SK-MEL-5 (cell line): ENCODE measurements around the gene NTSR1. TPM values are rescaled to one million over a fixed set of nuclear protein-coding genes. Genes with fewer than 3 reads are reported as not detected.

Experiments used
- DNase-seq: peaks from one replicate; pipeline ENCODE4 v3.0.0-alpha.2; 2016; ENCODE audit warnings: low read depth, low spot score
- in situ Hi-C: cut with HindIII; loops from 2 replicates; pipeline ENCODE4 v1.10.0; 2016; ENCODE audit warnings: low sequenced_read_pairs, high pct_unique_total_duplicates, low pct_unique_long_range_greater_than_20kb
- total RNA-seq: library from RNA; depleted of rRNA; stranded (reverse); fragments of >200 nt; shearing (Covaris generic); gene quantifications from 2 replicates; pipeline ENCODE4 v1.2.3, GENCODE V29; 2014

The NTSR1 gene
- total RNA-seq, 1 experiment from 2014 or later, result not detected

DNA sequence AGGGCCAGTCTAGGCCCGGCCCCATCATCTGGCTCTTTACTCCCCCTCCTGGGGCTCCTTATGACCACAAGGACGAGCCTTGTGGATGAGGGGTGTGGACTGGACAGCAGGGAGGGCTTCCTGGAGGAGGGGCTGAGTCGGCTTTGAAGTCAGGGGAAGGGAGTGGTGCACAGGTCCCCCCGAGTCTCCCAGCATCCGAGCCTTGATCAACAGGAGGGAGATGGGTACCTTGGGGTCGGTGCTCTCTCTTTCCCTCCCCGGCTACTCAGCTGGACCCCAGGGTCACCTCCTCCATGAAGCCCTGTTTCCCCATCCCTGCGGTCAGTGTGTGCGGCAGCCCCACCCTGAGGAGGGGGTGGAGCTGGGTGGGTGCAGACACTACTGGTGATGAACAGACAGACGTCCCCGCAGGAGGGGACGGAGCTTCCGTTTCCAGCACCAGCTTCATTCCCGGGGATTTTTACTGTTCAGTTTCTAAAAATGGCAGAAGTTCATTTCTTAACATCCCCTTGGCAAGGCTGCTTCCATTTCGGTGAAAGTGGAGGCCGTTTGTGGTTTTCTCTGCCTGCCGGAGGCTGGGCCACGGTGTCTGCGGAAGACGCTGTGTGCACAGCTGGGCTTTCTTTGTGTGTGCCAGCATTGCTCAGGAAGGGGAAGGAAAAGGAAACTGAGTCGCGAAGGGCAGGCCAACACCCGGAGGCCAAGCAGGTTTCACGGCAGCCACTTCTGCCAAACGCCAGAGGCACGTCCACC lies 19.6 kb downstream of the NTSR1 start:
- in situ Hi-C loops, result no loop called here
- no peak for DNase-seq

DNA sequence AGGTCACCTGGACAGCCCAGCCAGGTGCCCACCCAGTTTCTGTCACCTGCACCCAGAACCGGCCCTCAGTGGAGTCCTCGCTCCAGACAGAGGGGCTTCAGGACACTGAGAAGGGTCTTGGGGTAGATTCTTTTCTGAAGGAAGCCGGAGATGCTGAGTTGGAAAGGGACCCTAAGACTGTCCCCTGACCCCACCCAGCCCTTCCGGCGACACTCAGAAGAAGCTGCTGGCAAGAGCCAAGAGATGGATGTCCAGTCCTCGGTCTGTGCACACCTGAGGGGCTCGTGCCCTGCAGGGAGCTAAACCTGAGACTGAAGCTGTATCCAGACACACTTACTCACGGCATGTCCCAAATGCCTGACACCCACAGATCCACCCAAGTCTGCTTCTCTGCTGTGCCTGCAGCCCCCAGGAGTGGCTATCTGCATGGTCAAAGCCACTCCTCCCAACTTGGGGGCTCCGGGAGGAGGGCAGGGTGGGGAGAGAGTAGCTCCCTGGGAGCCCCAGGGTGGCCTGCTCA lies 20.2 kb downstream of the NTSR1 start:
- DNase-seq, result no peak
- in situ Hi-C loops, result no loop called here

GRCh38 chr20:62730481-62730880 lies 21.8 kb downstream of the NTSR1 start:
- in situ Hi-C loops, result no loop called here

DNA sequence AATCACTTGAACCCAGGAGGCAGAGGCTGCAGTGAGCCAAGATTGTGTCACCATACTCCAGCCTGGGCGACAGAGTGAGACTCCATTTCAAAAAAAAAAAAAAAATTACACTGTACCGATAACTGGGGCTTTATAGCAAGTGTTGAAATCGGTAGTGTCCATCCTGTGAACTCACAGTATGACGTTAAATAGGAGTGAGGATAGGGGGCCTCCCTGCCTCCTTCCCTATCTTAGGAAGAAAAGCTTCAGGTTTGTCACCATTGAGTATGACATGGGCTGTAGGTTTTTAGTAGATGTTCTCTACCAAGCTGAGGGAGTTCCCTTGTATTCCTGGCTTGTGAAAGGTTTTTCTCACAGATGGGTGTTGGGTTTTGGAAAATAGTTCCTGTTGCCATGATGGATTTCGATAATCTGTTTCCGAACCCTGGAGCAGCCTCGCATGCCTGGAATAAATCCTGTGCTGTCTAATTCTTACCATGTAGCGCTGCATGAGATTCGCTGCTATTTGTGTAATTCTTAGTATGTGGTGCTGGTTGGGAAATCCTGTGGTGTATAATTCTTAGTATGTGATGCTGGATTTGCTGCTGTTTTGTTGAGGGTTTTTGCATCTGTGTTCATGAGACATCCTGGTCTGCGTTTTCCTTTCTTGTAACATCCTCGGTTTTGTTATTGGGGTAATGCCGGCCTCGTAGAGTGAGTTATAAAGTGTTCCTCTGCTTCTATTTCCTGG lies 23.6 kb downstream of the NTSR1 start:
- no peak for DNase-seq
- in situ Hi-C loops, result no loop called here

More at GRCh38 chr20:62730481-62730880, 21.8 kb downstream of the NTSR1 start:
- DNase-seq, result no peak

GRCh38 chr20:62732842-62733525 lies 24.3 kb downstream of the NTSR1 start:
- in situ Hi-C loops, result no loop called here
- no peak for DNase-seq

DNA sequence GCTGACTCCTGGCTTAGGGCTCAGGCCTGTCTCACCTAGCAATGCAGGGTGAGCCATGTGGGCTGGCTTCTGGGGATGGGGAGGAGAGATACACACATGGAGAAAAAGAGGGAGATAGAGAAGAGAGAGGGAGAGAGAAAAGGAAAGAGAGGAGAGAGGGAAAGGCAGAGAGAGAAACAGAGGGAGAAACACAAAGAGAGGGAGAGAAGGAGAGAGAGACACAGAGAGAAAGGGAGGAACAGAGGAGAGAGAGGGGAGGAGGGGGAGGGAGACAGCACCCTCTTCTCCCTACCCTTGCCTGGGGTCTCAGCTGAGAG lies 24.8 kb downstream of the NTSR1 start:
- no peak for DNase-seq
- in situ Hi-C loops, result no loop called here

DNA sequence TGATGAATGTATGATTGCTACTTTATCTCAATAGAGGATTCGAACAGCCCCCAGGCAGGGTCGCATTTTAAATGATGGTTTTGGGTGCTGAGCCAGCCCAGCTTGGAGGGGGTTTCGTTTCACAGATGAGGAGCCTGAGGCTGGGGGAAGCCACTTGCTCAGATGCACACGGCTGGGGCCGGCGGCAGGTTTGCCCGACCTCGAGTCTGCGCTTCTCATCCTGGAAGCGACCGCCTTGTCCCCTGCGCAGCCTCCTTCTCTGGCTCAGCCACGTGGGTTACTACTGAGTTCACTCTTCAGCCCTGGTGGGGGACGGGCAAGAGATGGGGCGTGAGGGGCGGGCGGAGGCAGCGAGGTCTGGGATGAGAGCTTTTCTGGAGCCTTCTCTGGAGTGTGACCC lies 25.3 kb downstream of the NTSR1 start:
- in situ Hi-C loops, result no loop called here
- no peak for DNase-seq

DNA sequence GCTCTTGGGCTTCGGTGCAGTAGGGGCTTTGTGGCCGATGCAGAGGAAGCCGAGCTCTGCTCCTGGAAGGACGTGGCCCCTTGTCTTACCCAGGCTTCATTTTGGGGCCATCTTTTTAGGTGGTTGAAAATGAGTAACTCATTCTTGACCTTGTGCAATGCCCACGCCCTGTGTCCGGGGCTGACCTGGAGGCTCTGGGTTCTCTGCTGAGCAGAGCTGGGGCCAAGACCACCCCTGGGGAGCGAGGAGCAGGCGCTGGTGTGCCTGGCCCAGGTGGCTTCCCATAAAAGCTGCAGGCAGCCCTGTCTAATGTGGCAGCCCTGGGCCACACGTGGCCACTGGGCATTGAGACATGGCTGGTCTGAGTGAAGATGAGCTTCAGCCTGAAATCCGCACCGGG lies 25.7 kb downstream of the NTSR1 start:
- no peak for DNase-seq
- in situ Hi-C loops, result no loop called here

DNA sequence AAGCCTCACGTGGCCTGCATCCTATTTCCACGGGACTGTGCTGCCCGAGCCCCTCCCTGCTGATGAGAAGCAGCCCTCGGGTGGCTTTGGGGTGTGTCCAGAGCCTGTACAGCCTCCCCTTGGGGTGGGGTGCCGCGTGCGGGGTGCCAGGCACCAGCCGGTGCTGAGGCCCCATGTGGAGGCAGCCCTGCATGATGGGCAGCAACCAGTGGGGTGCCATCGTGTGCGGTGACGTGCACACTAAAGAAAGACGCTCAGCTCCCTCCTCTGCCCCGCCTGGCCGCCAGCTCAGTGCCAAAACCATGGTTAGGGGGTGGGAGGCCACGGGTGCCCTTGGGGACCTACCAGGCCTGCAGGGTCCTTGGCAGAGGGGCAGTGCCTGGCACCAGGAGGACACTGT lies 26.2 kb downstream of the NTSR1 start:
- no peak for DNase-seq
- in situ Hi-C loops, result no loop called here

- DNase-seq, result no peak
- in situ Hi-C loops, result no loop called here
Measured at GRCh38 chr20:62735331-62735821, 26.7 kb downstream of the NTSR1 start.

GRCh38 chr20:62736026-62736406 lies 27.4 kb downstream of the NTSR1 start:
- in situ Hi-C loops, result no loop called here
- DNase-seq, result no peak

- no peak for DNase-seq
- in situ Hi-C loops, result no loop called here
Measured at GRCh38 chr20:62736407-62737071, 27.9 kb downstream of the NTSR1 start.

DNA sequence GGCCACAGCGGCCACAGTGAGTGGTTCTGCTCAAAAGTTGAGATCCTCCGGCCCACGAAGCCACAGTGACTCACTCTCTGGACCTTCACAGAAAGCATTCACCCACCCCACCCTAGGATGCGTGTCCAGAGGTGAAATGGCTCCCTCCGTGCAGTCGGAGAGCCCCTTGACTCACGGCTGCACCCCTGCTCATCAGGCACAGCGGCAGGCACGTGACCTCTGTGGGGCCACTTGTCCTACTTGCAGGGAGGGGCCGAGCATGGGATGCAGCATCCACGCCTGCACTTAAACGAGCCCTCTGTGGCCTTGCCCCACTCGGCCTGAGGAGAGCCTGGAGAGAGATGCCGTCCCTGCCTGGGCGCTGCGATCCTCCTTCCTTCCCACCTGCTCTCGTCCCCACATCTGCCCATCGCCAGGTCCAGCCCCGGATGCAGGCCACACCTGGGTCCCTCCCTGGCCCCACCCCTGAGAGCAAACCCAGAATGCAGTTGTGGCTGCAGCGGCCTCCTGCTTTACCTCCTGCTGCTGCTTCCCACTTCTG lies 28.7 kb downstream of the NTSR1 start:
- in situ Hi-C loops, result no loop called here
- DNase-seq, result no peak

- in situ Hi-C loops, result no loop called here
- DNase-seq, result no peak
Measured at GRCh38 chr20:62738025-62738881, 29.6 kb downstream of the NTSR1 start.

- in situ Hi-C loops, result no loop called here
Measured at GRCh38 chr20:62739067-62739466, 30.4 kb downstream of the NTSR1 start.

DNA sequence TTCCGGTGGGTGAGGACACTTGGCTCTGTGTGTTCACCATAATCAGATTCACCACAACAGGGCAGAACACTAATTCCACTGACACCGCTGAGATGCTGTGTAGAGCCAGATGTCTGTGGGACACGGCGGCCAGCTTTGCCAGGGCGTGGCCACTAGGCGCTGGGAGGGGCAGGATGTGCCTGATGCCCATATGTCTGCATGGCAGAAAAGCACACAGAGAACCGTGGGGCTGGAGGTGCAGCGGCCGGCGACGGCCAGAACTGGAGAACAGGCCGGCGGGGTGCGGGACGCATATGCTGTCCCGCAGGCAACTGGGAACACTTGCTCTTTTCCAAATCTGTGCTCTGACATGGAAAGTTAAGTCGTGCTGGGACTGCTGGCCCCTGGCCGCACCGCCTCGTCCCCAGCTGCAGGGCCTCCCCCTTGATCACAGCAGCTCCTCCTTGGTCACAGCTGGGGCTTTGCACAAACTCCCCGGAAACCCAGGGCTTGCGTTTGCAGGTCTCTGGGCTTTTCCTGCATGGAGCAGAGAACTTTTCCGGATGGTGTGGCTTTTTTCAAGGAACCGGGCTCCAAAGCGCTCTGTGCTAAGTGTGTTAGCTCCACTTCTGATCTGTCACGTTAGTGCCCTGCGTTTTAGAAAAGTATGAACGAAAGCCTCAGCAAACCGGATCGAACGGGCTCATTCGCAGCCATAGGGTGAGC lies 31.1 kb downstream of the NTSR1 start:
- in situ Hi-C loops, result no loop called here
- no peak for DNase-seq

More at GRCh38 chr20:62739067-62739466, 30.4 kb downstream of the NTSR1 start:
- DNase-seq, result no peak
